Left ventricle myocardium inferior (tissue), 1 donor: Measurements from ENCODE around the gene RRP7A. TPM values are rescaled to one million over a fixed set of nuclear protein-coding genes. Genes with fewer than 3 reads are reported as not detected.
"Not testable (repeated sequence)": the region's sequence is repeated elsewhere in the genome, so short reads cannot be mapped to it uniquely, and the experiment has no call there.

ENCODE experiments used
- DNase-seq: peaks from one replicate; pipeline ENCODE4 v3.0.0-alpha.2; 2020
- H3K27ac ChIP-seq: fragments of 200-600 bp; replicated peaks from 2 replicates; pipeline ENCODE4 v1.8.0; 2021
- H3K27me3 ChIP-seq: fragments of 200-600 bp; 2 replicates; pipeline ENCODE4 v1.8.0; 2021; ENCODE audit warnings: low read depth
- H3K36me3 ChIP-seq: fragments of 200-600 bp; 2 replicates; pipeline ENCODE4 v1.8.0; 2021
- H3K4me1 ChIP-seq: fragments of 200-600 bp; 2 replicates; pipeline ENCODE4 v1.8.0; 2021
- H3K4me3 ChIP-seq: fragments of 200-600 bp; 2 replicates; pipeline ENCODE4 v1.8.0; 2021; ENCODE audit warnings: mild to moderate bottlenecking, moderate library complexity
- H3K9me3 ChIP-seq: fragments of 200-600 bp; replicated peaks from 2 replicates; pipeline ENCODE4 v1.8.0; 2021
- CTCF ChIP-seq: fragments of 200-600 bp; IDR thresholded peaks from 2 replicates; pipeline ENCODE4 v1.8.0; 2021; ENCODE audit warnings: antibody characterized with exemption, mild to moderate bottlenecking, borderline replicate concordance
- intact Hi-C: fragments of 100-400 bp; cut with micrococcal nuclease; formaldehyde crosslinking; loops from one replicate; pipeline ENCODE4 v1.11.0; 2022
- total RNA-seq: library from RNA; stranded (reverse); fragmentation: NEBNext Ultra II Directional; extraction: Animal tissue kit (Norgen Biotek cat#: 25700); gene quantifications from one replicate; pipeline ENCODE4 v1.2.1, GENCODE V29; 2021
- donor health status: DM: no; HTN: yes; CAD: no; lungs with severe emphysema.

The RRP7A gene
- total RNA-seq, 1 donor from 2014 or later = 15.8 TPM

DNA sequence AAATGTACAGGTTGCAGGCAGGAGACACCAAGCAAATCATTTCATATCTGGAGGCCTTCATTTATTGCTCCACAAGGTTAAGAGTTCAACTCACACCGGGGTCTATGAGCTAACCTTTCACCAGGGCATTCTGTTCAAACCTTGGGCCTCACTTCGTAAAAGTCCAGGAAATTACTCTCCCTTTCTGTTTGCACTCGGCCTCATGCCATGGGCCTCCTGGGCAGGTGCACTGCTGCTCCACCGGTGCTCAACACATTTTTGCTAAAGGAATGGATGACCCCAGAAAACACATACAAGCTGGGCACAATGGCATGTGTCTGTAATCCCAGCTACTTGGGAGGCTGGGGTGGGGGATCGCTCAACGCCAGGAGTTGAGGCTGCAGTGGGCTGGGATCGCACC is 16.6 kb upstream of the RRP7A start:
- Histone ChIP-seq H3K4me3 (no peak overlapping the region), H3K27me3 (no peaks in the 10 kb centered on the region), H3K9me3 (no peaks in the 10 kb centered on the region), H3K27ac (no peak overlapping the region), H3K36me3 (no peaks in the 10 kb centered on the region), H3K4me1 (no peaks in the 10 kb centered on the region)
- DNase-seq = no peak
- intact Hi-C loops = no loop called here
- no peak for TF ChIP-seq CTCF

GRCh38 chr22:42535082-42535731 is 15.6 kb upstream of the RRP7A start:
- DNase-seq, H3K27me3 ChIP-seq, H3K4me3 ChIP-seq, H3K36me3 ChIP-seq, H3K4me1 ChIP-seq, intact Hi-C loops, H3K27ac ChIP-seq, H3K9me3 ChIP-seq: not testable (repeated sequence)

DNA sequence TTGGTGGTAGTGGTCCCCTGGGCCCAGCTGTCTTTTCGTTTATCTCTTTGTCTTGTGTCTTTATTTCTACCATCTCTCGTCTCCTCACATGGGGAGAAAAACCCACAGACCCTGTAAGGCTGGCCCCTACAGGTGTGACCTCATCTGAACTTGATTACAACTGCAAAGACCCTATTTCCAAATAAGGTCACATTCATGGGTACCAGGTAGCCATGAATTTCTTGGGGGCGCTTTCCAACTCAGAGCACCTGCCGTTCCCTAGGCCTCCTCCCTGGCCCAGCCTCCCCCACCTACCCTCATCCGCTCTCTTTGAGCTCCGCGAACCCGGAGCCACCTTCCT is 14.0 kb upstream of the RRP7A start:
- H3K27ac ChIP-seq = no peak overlapping the region
- no peak for DNase-seq
- no peaks in the 10 kb centered on the region for H3K27me3 ChIP-seq
- H3K36me3 ChIP-seq = no peaks in the 10 kb centered on the region
- H3K9me3 ChIP-seq = no peaks in the 10 kb centered on the region
- H3K4me1 ChIP-seq = no peaks in the 10 kb centered on the region
- intact Hi-C loops = no loop called here
- TF ChIP-seq CTCF = no peak
- H3K4me3 ChIP-seq = no peak overlapping the region

- H3K27me3 ChIP-seq, DNase-seq, H3K4me3 ChIP-seq, H3K27ac ChIP-seq, H3K4me1 ChIP-seq, intact Hi-C loops, H3K9me3 ChIP-seq, H3K36me3 ChIP-seq: not testable (repeated sequence)
Observed at GRCh38 chr22:42531401-42532084, 11.9 kb upstream of the RRP7A start.

GRCh38 chr22:42529435-42529834 is 9.8 kb upstream of the RRP7A start:
- H3K9me3 ChIP-seq, H3K4me1 ChIP-seq, H3K27me3 ChIP-seq, H3K4me3 ChIP-seq, intact Hi-C loops, H3K36me3 ChIP-seq, H3K27ac ChIP-seq, DNase-seq: not testable (repeated sequence)

- Histone ChIP-seq H3K9me3 (no peaks in the 10 kb centered on the region), H3K36me3 (no peaks in the 10 kb centered on the region), H3K27ac (no peak overlapping the region), H3K4me1 (no peaks in the 10 kb centered on the region), H3K27me3 (no peaks in the 10 kb centered on the region), H3K4me3 (no peak overlapping the region)
- DNase-seq = no peak
- no peak for TF ChIP-seq CTCF
- intact Hi-C loops = no loop called here
Observed at GRCh38 chr22:42528591-42529307, 9.2 kb upstream of the RRP7A start.

GRCh38 chr22:42522546-42522945 is 3.0 kb upstream of the RRP7A start:
- intact Hi-C loops = no loop called here
- no peak for DNase-seq
- peaks cover 3% of the 10 kb centered on the region for H3K36me3 ChIP-seq

More at GRCh38 chr22:42522546-42522945, 3.0 kb upstream of the RRP7A start:
- no peak for TF ChIP-seq CTCF
- no peak overlapping the region for H3K4me3 ChIP-seq
- no peaks in the 10 kb centered on the region for H3K27me3 ChIP-seq
- no peak overlapping the region for H3K27ac ChIP-seq
- H3K9me3 ChIP-seq = no peaks in the 10 kb centered on the region
- peaks cover 13% of the 10 kb centered on the region for H3K4me1 ChIP-seq
